ENCODE data around the gene ZNF786. TPM values are rescaled to one million over a fixed set of nuclear protein-coding genes. Genes with fewer than 3 reads are reported as not detected.

ZNF786 gene
- total RNA-seq, 4 donors from 2014 or later = 1.3 to 4.1 (median 3.1) TPM

- TF ChIP-seq CTCF (IDR thresholded peaks at IDR 0.05; ENCODE audit: low read depth) = no peak
Observed at GRCh38 chr7:149027055-149027454, 63.5 kb downstream of the ZNF786 start.

- no peak for TF ChIP-seq CTCF (IDR thresholded peaks at IDR 0.05; ENCODE audit: low read depth)
Observed at GRCh38 chr7:149023662-149024061, 66.9 kb downstream of the ZNF786 start.

GRCh38 chr7:149022756-149023360 is 67.7 kb downstream of the ZNF786 start:
- no peak for TF ChIP-seq CTCF (IDR thresholded peaks at IDR 0.05; ENCODE audit: low read depth)

- no peak for TF ChIP-seq CTCF (IDR thresholded peaks at IDR 0.05; ENCODE audit: low read depth)
Observed at GRCh38 chr7:149021725-149022062, 68.8 kb downstream of the ZNF786 start.

- no peak for TF ChIP-seq CTCF (IDR thresholded peaks at IDR 0.05; ENCODE audit: low read depth)
Observed at GRCh38 chr7:149020483-149020882, 70.0 kb downstream of the ZNF786 start.

Small RNAs within 50 kb of the gene (small RNA-seq; reads per million reads assigned to genes)
- gene COX6B1P1 = not detected
- gene RN7SL521P = not detected
- not detected for gene RNU6-650P

Other genes with a start within 250 kb of the ZNF786 start
- 1 to 10 TPM; 1.1 to 4.9 (median 2.2) TPM for gene EZH2, start 206.4 kb downstream of the ZNF786 start, total RNA-seq
- gene PDIA4, start 62.2 kb downstream of the ZNF786 start, total RNA-seq = 10 to 100 TPM; 27.9 to 72.4 (median 56.3) TPM
- gene ZNF425, start 35.6 kb upstream of the ZNF786 start, total RNA-seq = 1 to 10 TPM in 2 of 4 donors, under 1 TPM in 2; 0.82 to 2.9 (median 1.1) TPM
- 10 to 100 TPM in 3 of 4 donors, 1 to 10 TPM in 1; 9.5 to 15.8 (median 14.4) TPM for gene ZNF398, start 56.7 kb upstream of the ZNF786 start, total RNA-seq
- 10 to 100 TPM in 3 of 4 donors, 1 to 10 TPM in 1; 5.7 to 14.5 (median 13.1) TPM for gene ZNF282, start 104.8 kb upstream of the ZNF786 start, total RNA-seq
- 1 to 10 TPM; 2.0 to 5.5 (median 4.4) TPM for gene ZNF212, start 148.9 kb upstream of the ZNF786 start, total RNA-seq
- gene ZNF783, start 171.5 kb upstream of the ZNF786 start, total RNA-seq = 10 to 100 TPM in 2 of 4 donors, 1 to 10 TPM in 2; 9.1 to 30.3 (median 11.9) TPM

Measured in subcutaneous adipose tissue (tissue), 4 donors.